Hepatocyte (in vitro differentiated cells): Measurements from ENCODE around the gene CTNNA2.

Experiments
- CTCF ChIP-seq: fragments of 200-600 bp; sonication (generic); IDR thresholded peaks from 2 replicates; pipeline ENCODE4 v1.5.1; 2016; ENCODE audit warnings: antibody characterized with exemption, mild to moderate bottlenecking; ENCODE audit not compliant: poor library complexity
- EZH2 ChIP-seq: fragments of 200-600 bp; sonication (generic); IDR thresholded peaks from 2 replicates; pipeline ENCODE4 v1.6.1; 2016; ENCODE audit warnings: antibody characterized with exemption, mild to moderate bottlenecking, borderline replicate concordance

GRCh38 chr2:79770926-79771325 lies 258.1 kb downstream of the CTNNA2 start:
- TF ChIP-seq EZH2 (no peak), CTCF (no peak)
